ENCODE results near the gene USP25. TPM values are rescaled to one million over a fixed set of nuclear protein-coding genes. Genes with fewer than 3 reads are reported as not detected.

The USP25 gene
- total and polyA plus RNA-seq, 2 of the 8 experiments (the other 6 are each of a cell fraction or from before 2014, with no cell fraction given): 11.2 to 48.1 TPM

DNA sequence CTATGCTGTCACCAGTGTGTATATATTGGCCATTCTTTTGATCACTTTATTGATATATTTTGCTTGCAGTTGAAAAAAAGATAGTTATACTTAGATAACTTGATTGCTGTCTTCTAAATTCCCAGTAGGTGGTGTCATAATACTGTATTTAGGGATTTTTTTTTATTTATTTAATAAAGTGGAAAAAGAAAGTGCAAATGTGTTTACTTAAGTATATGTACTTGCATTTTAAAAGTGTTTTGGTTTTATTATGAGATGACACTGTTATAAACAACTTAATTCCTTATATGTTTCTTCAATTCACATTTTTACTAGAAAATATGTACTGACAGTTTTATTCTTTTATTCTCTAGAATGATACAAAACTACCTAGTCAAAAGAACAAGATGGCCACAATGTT is 164.8 kb downstream of the USP25 start:
- no peak overlapping the region for H3K56ac ChIP-seq (replicated peaks; ENCODE audit: insufficient read length, low read depth, low read length)
- no peaks in the 10 kb centered on the region for H3K79me2 ChIP-seq (ENCODE audit: control insufficient read depth in 1 of 2, insufficient read depth in 2 of 2, low read length in 2 of 2)
- TF ChIP-seq RAD21 (IDR thresholded peaks at IDR 0.05 in 1 of 2, conservative IDR thresholded peaks at IDR 0.05 in 1 of 2; ENCODE audit: low read depth in 2 of 2, low read length in 2 of 2): peak in 1 of 2 experiments; percentile 18; a peak in 1 of 4 replicates
- TF ChIP-seq SP4 (IDR thresholded peaks at IDR 0.05; ENCODE audit: low read length): no peak
- TF ChIP-seq, protein P1, sequence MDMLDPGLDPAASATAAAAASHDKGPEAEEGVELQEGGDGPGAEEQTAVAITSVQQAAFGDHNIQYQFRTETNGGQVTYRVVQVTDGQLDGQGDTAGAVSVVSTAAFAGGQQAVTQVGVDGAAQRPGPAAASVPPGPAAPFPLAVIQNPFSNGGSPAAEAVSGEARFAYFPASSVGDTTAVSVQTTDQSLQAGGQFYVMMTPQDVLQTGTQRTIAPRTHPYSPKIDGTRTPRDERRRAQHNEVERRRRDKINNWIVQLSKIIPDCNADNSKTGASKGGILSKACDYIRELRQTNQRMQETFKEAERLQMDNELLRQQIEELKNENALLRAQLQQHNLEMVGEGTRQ (IDR thresholded peaks at IDR 0.05; ENCODE audit: low read length): no peak
- TF ChIP-seq, protein P2, sequence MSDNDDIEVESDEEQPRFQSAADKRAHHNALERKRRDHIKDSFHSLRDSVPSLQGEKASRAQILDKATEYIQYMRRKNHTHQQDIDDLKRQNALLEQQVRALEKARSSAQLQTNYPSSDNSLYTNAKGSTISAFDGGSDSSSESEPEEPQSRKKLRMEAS (IDR thresholded peaks at IDR 0.05): no peak
- H3K14ac ChIP-seq (ENCODE audit: insufficient read length): no peak overlapping the region
- no peaks in the 10 kb centered on the region for H3K23me2 ChIP-seq (ENCODE audit: low read depth, low read length)
- H3K18ac ChIP-seq (ENCODE audit: extremely low read depth, low read length): no peak overlapping the region
- no peaks in the 10 kb centered on the region for H3K79me1 ChIP-seq (ENCODE audit: low read depth, low read length)
- H4K5ac ChIP-seq (ENCODE audit: insufficient read length, low read depth, low read length): no peak overlapping the region
- no peak overlapping the region for H2BK5ac ChIP-seq (ENCODE audit: low read depth, low read length)
- H3K9ac ChIP-seq (replicated peaks in 1 of 4; ENCODE audit: extremely low read depth in 1 of 4, low read depth in 3 of 4, low read length in 3 of 4): no peak overlapping the region
- H4K20me1 ChIP-seq (replicated peaks in 1 of 2; ENCODE audit: control insufficient read depth in 1 of 2, insufficient read depth in 2 of 2, low read length in 2 of 2): no peaks in the 10 kb centered on the region
- H2AFZ ChIP-seq (ENCODE audit: low read length): no peak overlapping the region
- no peak overlapping the region for H3K4ac ChIP-seq (replicated peaks; ENCODE audit: insufficient read length, low read depth, low read length)
- ChIA-PET POLR2A (ENCODE audit: partially characterized antibody) (no interaction called here), CTCF (ENCODE audit: partially characterized antibody) (no interaction called here)
- H3K27me3 ChIP-seq (replicated peaks in 1 of 4; ENCODE audit: control insufficient read depth in 3 of 4, extremely low read depth in 1 of 4, insufficient read depth in 3 of 4, low read length in 3 of 4): no peaks in the 10 kb centered on the region
- no peak overlapping the region for H4K8ac ChIP-seq (ENCODE audit: extremely low read depth, insufficient read depth, low read length)
- H2BK120ac ChIP-seq (replicated peaks; ENCODE audit: low read depth, low read length): no peak overlapping the region
- no peak overlapping the region for H2BK15ac ChIP-seq (ENCODE audit: low read length)
- no peaks in the 10 kb centered on the region; a peak in 1 of 8 replicates for H3K36me3 ChIP-seq (ENCODE audit: control insufficient read depth in 2 of 4, insufficient read depth in 4 of 4, low read length in 3 of 4)
- H4K91ac ChIP-seq (replicated peaks; ENCODE audit: insufficient read length, low read length): no peak overlapping the region
- no peak overlapping the region for H3K4me3 ChIP-seq (ENCODE audit: extremely low read depth in 1 of 4, insufficient read depth in 2 of 4, low read depth in 3 of 4, low read length in 4 of 4)
- no peak overlapping the region for H2BK12ac ChIP-seq (ENCODE audit: low read depth, low read length)
- no peak for FAIRE-seq
- no peak for DNase-seq (ENCODE audit: low read depth in 1 of 2, low spot score in 2 of 2)
- H3K9me3 ChIP-seq (ENCODE audit: insufficient read depth in 2 of 2, low read depth in 1 of 2, low read length in 1 of 2): peaks cover 9 to 10% of the 10 kb centered on the region in 2 experiments; a peak in 2 of 4 replicates
- H2AK5ac ChIP-seq (ENCODE audit: low read depth, low read length): no peak overlapping the region
- no peak overlapping the region for H3K23ac ChIP-seq (ENCODE audit: insufficient read length)
- H2BK20ac ChIP-seq (ENCODE audit: low read length): no peak overlapping the region
- H3K27ac ChIP-seq (ENCODE audit: low read depth, low read length): no peak overlapping the region
- no peaks in the 10 kb centered on the region for H3K4me1 ChIP-seq (replicated peaks in 1 of 4; ENCODE audit: control insufficient read depth in 3 of 4, insufficient read depth in 4 of 4, low read length in 3 of 4)
- no peak overlapping the region for H3K4me2 ChIP-seq (ENCODE audit: insufficient read depth in 1 of 2, low read depth in 2 of 2, low read length in 2 of 2)

Measured in H1 (cell line).